HepG2 (cell line): ENCODE data around the gene TCP11L1. TPM values are rescaled to one million over a fixed set of nuclear protein-coding genes. Genes with fewer than 3 reads are reported as not detected.

Experiments used
- ATM ChIP-seq: fragments of 450-650 bp; IDR thresholded peaks from 2 replicates; pipeline ENCODE4 v1.7.1; 2017; ENCODE audit warnings: mild to moderate bottlenecking, borderline replicate concordance
- FOSL2 ChIP-seq: sonication (generic); formaldehyde crosslinking; IDR thresholded peaks from 2 replicates; pipeline ENCODE4 v1.4.0; 2020; ENCODE audit warnings: missing genetic modification reagents
- FOXM1 ChIP-seq: sonication (generic); formaldehyde crosslinking; IDR thresholded peaks from 2 replicates; pipeline ENCODE4 v1.5.0; 2020; ENCODE audit warnings: missing genetic modification reagents
- HOXA3 ChIP-seq: sonication (generic); formaldehyde crosslinking; IDR thresholded peaks from 2 replicates; pipeline ENCODE4 v1.5.0; 2020; ENCODE audit warnings: missing genetic modification reagents
- IRX3 ChIP-seq: sonication (generic); formaldehyde crosslinking; IDR thresholded peaks from 2 replicates; pipeline ENCODE4 v1.8.1; 2023; ENCODE audit warnings: mild to moderate bottlenecking, low read depth, missing genetic modification reagents, borderline replicate concordance
- KDM2A ChIP-seq: sonication (generic); formaldehyde crosslinking; IDR thresholded peaks from 2 replicates; pipeline ENCODE4 v1.4.0; 2020; ENCODE audit warnings: low read depth, missing genetic modification reagents, borderline replicate concordance
- SAP130 ChIP-seq: IDR thresholded peaks from 2 replicates; pipeline ENCODE4 v1.6.1; 2016; ENCODE audit warnings: low read depth
- SMAD3 ChIP-seq: sonication (generic); formaldehyde crosslinking; IDR thresholded peaks from 2 replicates; pipeline ENCODE4 v1.4.0; 2020; ENCODE audit warnings: missing genetic modification reagents
- STAG1 ChIP-seq: sonication (generic); formaldehyde crosslinking; IDR thresholded peaks from 2 replicates; pipeline ENCODE4 v1.4.0; 2020; ENCODE audit warnings: missing genetic modification reagents
- TEAD3 ChIP-seq: optimal IDR thresholded peaks from 2 replicates; pipeline ENCODE3; 2016; ENCODE audit warnings: borderline replicate concordance
- THAP11 ChIP-seq: IDR thresholded peaks from 2 replicates; pipeline ENCODE4 v1.6.1; 2016; ENCODE audit warnings: missing biosample characterization, missing genetic modification reagents
- XRCC5 ChIP-seq: fragments of 200-400 bp; formaldehyde crosslinking; optimal IDR thresholded peaks from 2 replicates; pipeline ENCODE3; 2017; ENCODE audit warnings: mild to moderate bottlenecking, low read length
- YY1 ChIP-seq: IDR thresholded peaks from 2 replicates; pipeline ENCODE4 v1.6.1; 2011; ENCODE audit warnings: low read length, low read depth, moderate library complexity, mild to moderate bottlenecking; ENCODE audit not compliant: insufficient read depth, insufficient replicate concordance
- ZBTB33 ChIP-seq: sonication (generic); formaldehyde crosslinking; IDR thresholded peaks from 2 replicates; pipeline ENCODE4 v1.4.0; 2020; ENCODE audit warnings: missing genetic modification reagents
- ZHX2 ChIP-seq, 2 experiments: sonication (generic) in 1 of 2; formaldehyde crosslinking in 1 of 2; IDR thresholded peaks; 2 replicates each; pipeline versions ENCODE4 v1.6.1 to v1.9.0; 2014 to 2022; ENCODE audit warnings: antibody characterized with exemption in 1 of 2, borderline replicate concordance in 1 of 2, inconsistent platforms in 1 of 2, low read depth in 1 of 2, missing genetic modification reagents in 1 of 2
- ZNF124 ChIP-seq: sonication (generic); formaldehyde crosslinking; IDR thresholded peaks from 2 replicates; pipeline ENCODE4 v1.4.0; 2020; ENCODE audit warnings: missing genetic modification reagents
- ZNF30 ChIP-seq: sonication (generic); formaldehyde crosslinking; IDR thresholded peaks from 2 replicates; pipeline ENCODE4 v1.5.0; 2020; ENCODE audit warnings: mild to moderate bottlenecking, missing genetic modification reagents
- ZNF501 ChIP-seq: sonication (generic); formaldehyde crosslinking; IDR thresholded peaks from 2 replicates; pipeline ENCODE4 v1.5.1; 2020; ENCODE audit warnings: mild to moderate bottlenecking, moderate library complexity, missing genetic modification reagents
- ZXDC ChIP-seq: sonication (generic); formaldehyde crosslinking; IDR thresholded peaks from 2 replicates; pipeline ENCODE4 v1.5.0; 2020; ENCODE audit warnings: mild to moderate bottlenecking, missing genetic modification reagents
- polyA plus RNA-seq, 8 experiments: library from polyadenylated mRNA; depleted of rRNA in 3 of 8; stranded (reverse) in 7 of 8; unstranded in 1 of 8; fragments of >200 nt; fragmentation: Illumina TruSeq in 4 of 8; extraction: Trizol in 4 of 8; gene quantifications; 2 replicates each; pipeline versions ENCODE4 v1.2.1 to v1.2.3, GENCODE V29; 2011 to 2016; ENCODE audit warnings: low read depth in 4 of 8, missing spikeins in 1 of 8, mixed read lengths in 1 of 8; ENCODE audit not compliant: insufficient read depth in 1 of 8
- total RNA-seq, 5 experiments: library from RNA; depleted of rRNA; stranded (reverse); fragments of >200 nt; fragmentation: Illumina TruSeq; extraction: Trizol; gene quantifications; 2 replicates each; pipeline ENCODE4 v1.2.3, GENCODE V29; 2016; ENCODE audit warnings: low read depth in 1 of 5

TCP11L1 gene
- total and polyA plus RNA-seq, 2 of the 13 experiments (the other 11 are each of a cell fraction or from before 2014, with no cell fraction given): 7.9 to 10.1 TPM

- peak; percentile 92 for TF ChIP-seq ZBTB33
- peak; percentile 62; the same call in 1 of the 2 replicates for TF ChIP-seq HOXA3 (CRISPR knock-in tag)
- TF ChIP-seq SAP130 (CRISPR knock-in tag): peak; percentile 23; the same call in 1 of the 2 replicates
- peak; percentile 49; the same call in 1 of the 2 replicates for TF ChIP-seq SMAD3 (CRISPR knock-in tag)
- 0 out of 2 replicates have a peak, but pooled peaks have one; percentile 34 for TF ChIP-seq ZNF501 (CRISPR knock-in tag)
- TF ChIP-seq ZXDC: no peak
- TF ChIP-seq XRCC5: peak; percentile 72
- TF ChIP-seq IRX3 (CRISPR knock-in tag): no peak
- TF ChIP-seq TEAD3 (CRISPR knock-in tag): peak; percentile 40
- no peak for TF ChIP-seq ZNF30 (CRISPR knock-in tag)
- 0 out of 2 replicates have a peak, but pooled peaks have one; percentile 41 for TF ChIP-seq ZNF124 (CRISPR knock-in tag)
- no peak for TF ChIP-seq FOXM1 (CRISPR knock-in tag)
- peak; percentile 20; the same call in 1 of the 2 replicates for TF ChIP-seq ZHX2 (IDR thresholded peaks at IDR 0.05; ENCODE audit: low read depth)
- no peak for TF ChIP-seq ZHX2 (CRISPR knock-in tag; IDR thresholded peaks at IDR 0.05; ENCODE audit: borderline replicate concordance)
- TF ChIP-seq FOSL2 (CRISPR knock-in tag): 0 out of 2 replicates have a peak, but pooled peaks have one; percentile 12
- TF ChIP-seq THAP11 (CRISPR knock-in tag): 0 out of 2 replicates have a peak, but pooled peaks have one; percentile 31
- TF ChIP-seq STAG1: peak; percentile 98
- peak; percentile 38 for TF ChIP-seq YY1
- no peak for TF ChIP-seq ATM
- TF ChIP-seq KDM2A (CRISPR knock-in tag): peak; percentile 69; the same call in 1 of the 2 replicates
These were observed 26.2 kb downstream of the TCP11L1 start (continued) for GRCh38 chr11:33065445-33066178.
